Measurements from ENCODE around the gene C9orf153.

- TF ChIP-seq EP300 (conservative IDR thresholded peaks at IDR 0.05; ENCODE audit: poor library complexity, severe bottlenecking) = no peak
- no peak for TF ChIP-seq EZH2 (IDR thresholded peaks at IDR 0.05; ENCODE audit: borderline replicate concordance, insufficient read depth, low read length, poor library complexity, severe bottlenecking)
- TF ChIP-seq CTCF (IDR thresholded peaks at IDR 0.05; ENCODE audit: poor library complexity, severe bottlenecking) = no peak
- TF ChIP-seq REST (IDR thresholded peaks at IDR 0.05; ENCODE audit: borderline replicate concordance) = no peak
- TF ChIP-seq MXI1 (conservative IDR thresholded peaks at IDR 0.05; ENCODE audit: poor library complexity, severe bottlenecking) = no peak
- no peak for TF ChIP-seq POLR2AphosphoS5 (IDR thresholded peaks at IDR 0.05)
Observed at GRCh38 chr9:86300701-86301100, 41.2 kb upstream of the C9orf153 start.
